H1 (cell line): ENCODE results near the gene CATSPERD. TPM values are rescaled to one million over a fixed set of nuclear protein-coding genes. Genes with fewer than 3 reads are reported as not detected.

Experiments used
- CTCF ChIA-PET: fragments of 300-600 bp; sonication (Branson Sonifier 250); formaldehyde crosslinking; loops from one replicate; lab custom pipeline; 2021; ENCODE audit not compliant: partially characterized antibody; lab: Charles Lee
- POLR2A ChIA-PET: fragments of 300-600 bp; sonication (Branson Sonifier 250); formaldehyde crosslinking; loops from one replicate; lab custom pipeline; 2021; ENCODE audit warnings: inconsistent platforms; ENCODE audit not compliant: partially characterized antibody; lab: Charles Lee
- DNase-seq, 2 experiments: peaks; one replicate each; pipeline versions ENCODE4 v3.0.0 to v3.0.0-alpha.2; 2010 to 2022; ENCODE audit warnings: low spot score in 2 of 2, low read depth in 1 of 2, mixed read lengths in 1 of 2
- FAIRE-seq: peaks from 2 replicates; lab custom pipeline; 2011; peaks lifted over from hg19 to GRCh38; lab: Jason Lieb, UNC
- H2AFZ ChIP-seq: 2 replicates; pipeline ENCODE4 v1.8.1; 2012; ENCODE audit warnings: low read length, inconsistent platforms
- H2AK5ac ChIP-seq: 2 replicates; pipeline ENCODE4 v1.6.1; 2013; ENCODE audit warnings: low read depth, low read length
- H2BK120ac ChIP-seq: replicated peaks from 2 replicates; pipeline ENCODE3; 2013; ENCODE audit warnings: low read depth, low read length, inconsistent platforms
- H2BK12ac ChIP-seq: 2 replicates; pipeline ENCODE4 v1.6.1; 2013; ENCODE audit warnings: low read depth, low read length
- H2BK15ac ChIP-seq: 2 replicates; pipeline ENCODE4 v1.6.1; 2013; ENCODE audit warnings: low read length
- H2BK20ac ChIP-seq: 2 replicates; pipeline ENCODE4 v1.6.1; 2013; ENCODE audit warnings: low read length
- H2BK5ac ChIP-seq: 2 replicates; pipeline ENCODE4 v1.6.1; 2013; ENCODE audit warnings: low read depth, low read length
- H3K14ac ChIP-seq: 2 replicates; pipeline ENCODE4 v1.6.1; 2013; ENCODE audit warnings: inconsistent platforms; ENCODE audit not compliant: insufficient read length
- H3K18ac ChIP-seq: 2 replicates; pipeline ENCODE4 v1.6.1; 2013; ENCODE audit warnings: low read length; ENCODE audit errors: extremely low read depth
- H3K23ac ChIP-seq: 2 replicates; pipeline ENCODE4 v1.6.1; 2013; ENCODE audit warnings: inconsistent platforms; ENCODE audit not compliant: insufficient read length
- H3K23me2 ChIP-seq: 2 replicates; pipeline ENCODE4 v1.6.1; 2013; ENCODE audit warnings: low read depth, low read length
- H3K27ac ChIP-seq: 2 replicates; pipeline ENCODE4 v1.6.1; 2011; ENCODE audit warnings: low read depth, low read length, inconsistent platforms
- H3K27me3 ChIP-seq, 4 experiments: replicated peaks in 1 of 4; 1 replicate in 1 of 4; 2 replicates in 3 of 4; pipeline versions ENCODE4 v1.6.1 to v1.8.1; 2011 to 2013; ENCODE audit warnings: low read length in 3 of 4, mild to moderate bottlenecking in 3 of 4, inconsistent platforms in 2 of 4, mixed read lengths in 2 of 4, moderate library complexity in 1 of 4; ENCODE audit not compliant: control insufficient read depth in 3 of 4, insufficient read depth in 3 of 4; ENCODE audit errors: extremely low read depth in 1 of 4
- H3K36me3 ChIP-seq, 4 experiments: 2 replicates each; pipeline versions ENCODE4 v1.6.1 to v1.8.1; 2011 to 2013; ENCODE audit warnings: mild to moderate bottlenecking in 4 of 4, low read length in 3 of 4, moderate library complexity in 2 of 4, control low read depth in 1 of 4, inconsistent platforms in 1 of 4; ENCODE audit not compliant: insufficient read depth in 4 of 4, control insufficient read depth in 2 of 4
- H3K4ac ChIP-seq: replicated peaks from 2 replicates; pipeline ENCODE3; 2013; ENCODE audit warnings: low read length, low read depth, mixed read lengths, inconsistent platforms; ENCODE audit not compliant: insufficient read length
- H3K4me1 ChIP-seq, 4 experiments: replicated peaks in 1 of 4; 1 replicate in 1 of 4; 2 replicates in 3 of 4; pipeline versions ENCODE4 v1.6.1 to v1.8.1; 2011 to 2013; ENCODE audit warnings: low read length in 3 of 4, inconsistent platforms in 2 of 4, mixed read lengths in 1 of 4; ENCODE audit not compliant: insufficient read depth in 4 of 4, control insufficient read depth in 3 of 4
- H3K4me2 ChIP-seq, 2 experiments: 2 replicates each; pipeline versions ENCODE4 v1.6.1 to v1.8.1; 2011 to 2013; ENCODE audit warnings: low read depth in 2 of 2, low read length in 2 of 2, control low read depth in 1 of 2, inconsistent platforms in 1 of 2, mild to moderate bottlenecking in 1 of 2; ENCODE audit not compliant: insufficient read depth in 1 of 2
- H3K4me3 ChIP-seq, 4 experiments: fragments of 200-600, 300-600 bp in 1 of 4; sonication (generic), shearing (Covaris generic), sonication (Bioruptor Twin) in 1 of 4; 2 replicates each; pipeline versions ENCODE4 v1.5.1 to v1.8.1; 2011 to 2016; ENCODE audit warnings: low read length in 4 of 4, low read depth in 3 of 4, control low read depth in 2 of 4, inconsistent platforms in 2 of 4, mild to moderate bottlenecking in 2 of 4, mixed read lengths in 1 of 4, moderate library complexity in 1 of 4; ENCODE audit not compliant: insufficient read depth in 2 of 4; ENCODE audit errors: extremely low read depth in 1 of 4
- H3K56ac ChIP-seq: replicated peaks from 2 replicates; pipeline ENCODE3; 2013; ENCODE audit warnings: low read depth, mild to moderate bottlenecking, mixed read lengths, low read length, inconsistent platforms; ENCODE audit not compliant: insufficient read length
- H3K79me1 ChIP-seq: 2 replicates; pipeline ENCODE4 v1.6.1; 2013; ENCODE audit warnings: low read depth, low read length, control low read depth
- H3K79me2 ChIP-seq, 2 experiments: 2 replicates each; pipeline versions ENCODE4 v1.6.1 to v1.8.1; 2012 to 2013; ENCODE audit warnings: low read length in 2 of 2, mild to moderate bottlenecking in 2 of 2, inconsistent platforms in 1 of 2; ENCODE audit not compliant: insufficient read depth in 2 of 2, control insufficient read depth in 1 of 2
- H3K9ac ChIP-seq, 4 experiments: replicated peaks in 1 of 4; 1 replicate in 1 of 4; 2 replicates in 3 of 4; pipeline versions ENCODE4 v1.6.1 to v1.8.1; 2011 to 2013; ENCODE audit warnings: low read depth in 3 of 4, low read length in 3 of 4, control low read depth in 2 of 4, mild to moderate bottlenecking in 2 of 4, moderate library complexity in 2 of 4, inconsistent platforms in 1 of 4; ENCODE audit errors: extremely low read depth in 1 of 4
- H3K9me3 ChIP-seq, 2 experiments: 2 replicates each; pipeline versions ENCODE4 v1.6.1 to v1.8.1; 2012 to 2013; ENCODE audit warnings: mild to moderate bottlenecking in 2 of 2, moderate library complexity in 2 of 2, control low read depth in 1 of 2, inconsistent platforms in 1 of 2, low read depth in 1 of 2, low read length in 1 of 2, mixed read lengths in 1 of 2; ENCODE audit not compliant: insufficient read depth in 2 of 2
- H4K20me1 ChIP-seq, 2 experiments: replicated peaks in 1 of 2; 2 replicates each; pipeline versions ENCODE3 to v1.8.1; 2011 to 2013; ENCODE audit warnings: inconsistent platforms in 2 of 2, low read length in 2 of 2, mild to moderate bottlenecking in 1 of 2; ENCODE audit not compliant: insufficient read depth in 2 of 2, control insufficient read depth in 1 of 2
- H4K5ac ChIP-seq: 2 replicates; pipeline ENCODE4 v1.6.1; 2013; ENCODE audit warnings: low read length, low read depth, mixed read lengths, inconsistent platforms; ENCODE audit not compliant: insufficient read length
- H4K8ac ChIP-seq: 2 replicates; pipeline ENCODE4 v1.8.0; 2013; ENCODE audit warnings: mild to moderate bottlenecking, moderate library complexity, low read length, inconsistent platforms; ENCODE audit not compliant: insufficient read depth; ENCODE audit errors: extremely low read depth
- H4K91ac ChIP-seq: replicated peaks from 2 replicates; pipeline ENCODE3; 2013; ENCODE audit warnings: low read length, mixed read lengths, inconsistent platforms; ENCODE audit not compliant: insufficient read length
- CREB1 ChIP-seq: IDR thresholded peaks from 2 replicates; pipeline ENCODE4 v1.6.1; 2012; ENCODE audit warnings: inconsistent platforms
- WGBS, 2 experiments: shearing (Covaris generic) in 1 of 2; methylation state at CpG; one replicate each; pipeline versions ENCODE4 v1.1.6 to v1.1.7; 2013 to 2015; ENCODE audit warnings: low lambda C conversion rate in 2 of 2, mixed read lengths in 2 of 2, inconsistent platforms in 1 of 2, low coverage in 1 of 2, missing lambda C conversion rate in 1 of 2; ENCODE audit not compliant: insufficient replicate concordance in 2 of 2, insufficient coverage in 1 of 2, insufficient read length in 1 of 2; ENCODE audit errors: extremely low coverage in 1 of 2, missing lambda C conversion rate in 1 of 2; 5-methylcytosine and 5-hydroxymethylcytosine counted together
- polyA plus RNA-seq, 7 experiments: library from polyadenylated mRNA; depleted of rRNA in 3 of 7; stranded (reverse) in 5 of 7; unstranded in 2 of 7; fragments of >200 nt in 5 of 7; fragments of 200-250 nt in 2 of 7; gene quantifications; 1 replicate in 5 of 7; 2 replicates in 1 of 7; 4 replicates in 1 of 7; pipeline versions ENCODE4 v1.2.1 to v1.2.3, GENCODE V29; 2011 to 2013; ENCODE audit warnings: missing spikeins in 2 of 7, mixed read lengths in 2 of 7
- total RNA-seq: library from RNA; stranded (reverse); fragmentation: NEBNext Ultra II Directional; extraction: Animal tissue kit (Norgen Biotek cat#: 25700); gene quantifications from 2 replicates; pipeline ENCODE4 v1.2.1, GENCODE V29; 2021
- TF ChIP-seq, protein P1 (sequence below): IDR thresholded peaks from 2 replicates; pipeline ENCODE4 v1.6.1; 2012; ENCODE audit warnings: inconsistent platforms
- TF ChIP-seq, protein P2 (sequence below): IDR thresholded peaks from 2 replicates; pipeline ENCODE4 v1.6.1; 2012; ENCODE audit warnings: low read length, inconsistent platforms

Gene CATSPERD
- total and polyA plus RNA-seq, 2 of the 8 experiments (the other 6 are each of a cell fraction or from before 2014, with no cell fraction given): 0.12 TPM; not detected in 1

DNA sequence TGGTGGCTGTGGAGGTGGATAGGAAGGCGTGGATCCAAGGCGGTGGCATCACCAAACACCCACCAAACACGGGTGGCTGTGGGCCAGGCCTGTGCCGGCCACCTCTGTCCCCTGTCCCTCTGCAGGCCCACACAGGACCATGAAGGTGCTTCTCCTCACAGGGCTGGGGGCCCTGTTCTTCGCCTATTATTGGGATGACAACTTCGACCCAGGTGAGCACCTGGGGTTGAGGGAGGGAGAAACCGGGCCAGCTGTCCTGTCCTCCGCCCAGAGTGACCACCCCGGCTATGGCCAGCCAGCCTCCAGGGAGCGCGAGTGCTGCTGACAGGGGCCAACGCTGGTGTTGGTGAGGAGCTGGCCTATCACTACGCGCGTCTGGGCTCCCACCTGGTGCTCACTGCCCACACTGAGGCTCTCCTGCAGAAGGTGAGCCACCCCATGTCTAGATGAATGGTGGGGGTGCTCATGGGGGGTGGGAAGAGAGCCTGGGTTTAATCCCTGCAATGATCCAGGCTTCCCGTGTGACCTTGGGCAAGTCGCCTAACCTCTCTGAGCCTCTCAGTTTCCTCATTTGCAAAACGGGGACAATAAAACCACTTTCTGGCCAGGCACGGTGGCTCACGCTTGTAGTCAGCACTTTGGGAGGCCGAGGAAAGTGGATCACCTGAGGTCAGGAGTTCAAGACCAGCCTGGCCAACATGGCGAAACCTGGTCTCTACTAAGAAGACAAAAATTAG, 35.6 kb upstream of the CATSPERD start:
- H3K9me3 ChIP-seq: no peaks in the 10 kb centered on the region
- H2BK15ac ChIP-seq: no peak overlapping the region

More for the DNA sequence above, 35.6 kb upstream of the CATSPERD start:
- ChIA-PET CTCF (interaction anchor here (0.6 kb wide), 1 partner anchor 508 kb away, joined by 4 read pairs; no protein-coding TSS in a partner anchor), POLR2A (interaction anchor here (2.8 kb wide), 1 partner anchor 11 kb away, joined by 10 read pairs; no protein-coding TSS in a partner anchor)
- Histone ChIP-seq H3K23ac (no peak overlapping the region), H2BK5ac (no peak overlapping the region), H2BK120ac (no peak overlapping the region), H3K36me3 (0 out of 8 replicates have a peak, but pooled peaks cover 0 to 2% (median 0%) of the 10 kb centered on the region in 4 experiments), H3K9ac (no peak overlapping the region), H2AFZ (no peak overlapping the region), H3K27ac (no peak overlapping the region), H2BK20ac (no peak overlapping the region), H4K8ac (no peak overlapping the region), H3K14ac (no peak overlapping the region), H3K18ac (no peak overlapping the region), H3K4me2 (no peak overlapping the region), H2BK12ac (no peak overlapping the region), H2AK5ac (no peak overlapping the region), H3K4me1 (peaks cover 0 to 13% (median 2%) of the 10 kb centered on the region in 4 experiments; a peak in 5 of 7 replicates), H3K56ac (no peak overlapping the region), H4K20me1 (peaks cover 0 to 10% of the 10 kb centered on the region in 2 experiments), H3K23me2 (peaks cover 15% of the 10 kb centered on the region; the same call in 1 of the 2 replicates), H4K5ac (no peak overlapping the region), H3K79me2 (no peaks in the 10 kb centered on the region), H3K79me1 (0 out of 2 replicates have a peak, but pooled peaks cover under 1% of the 10 kb centered on the region), H4K91ac (no peak overlapping the region), H3K4me3 (no peak overlapping the region), H3K4ac (no peak overlapping the region), H3K27me3 (no peaks in the 10 kb centered on the region)
- DNase-seq (no peak), FAIRE-seq (no peak)
- WGBS, 2 experiments: 90% methylated on average over 21 of the region's 22 CpGs; no CpG with 5 or more reads in 1 of the 2 experiments
- TF ChIP-seq, protein P1, sequence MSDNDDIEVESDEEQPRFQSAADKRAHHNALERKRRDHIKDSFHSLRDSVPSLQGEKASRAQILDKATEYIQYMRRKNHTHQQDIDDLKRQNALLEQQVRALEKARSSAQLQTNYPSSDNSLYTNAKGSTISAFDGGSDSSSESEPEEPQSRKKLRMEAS: no peak
- TF ChIP-seq, protein P2, sequence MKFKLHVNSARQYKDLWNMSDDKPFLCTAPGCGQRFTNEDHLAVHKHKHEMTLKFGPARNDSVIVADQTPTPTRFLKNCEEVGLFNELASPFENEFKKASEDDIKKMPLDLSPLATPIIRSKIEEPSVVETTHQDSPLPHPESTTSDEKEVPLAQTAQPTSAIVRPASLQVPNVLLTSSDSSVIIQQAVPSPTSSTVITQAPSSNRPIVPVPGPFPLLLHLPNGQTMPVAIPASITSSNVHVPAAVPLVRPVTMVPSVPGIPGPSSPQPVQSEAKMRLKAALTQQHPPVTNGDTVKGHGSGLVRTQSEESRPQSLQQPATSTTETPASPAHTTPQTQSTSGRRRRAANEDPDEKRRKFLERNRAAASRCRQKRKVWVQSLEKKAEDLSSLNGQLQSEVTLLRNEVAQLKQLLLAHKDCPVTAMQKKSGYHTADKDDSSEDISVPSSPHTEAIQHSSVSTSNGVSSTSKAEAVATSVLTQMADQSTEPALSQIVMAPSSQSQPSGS: no peak
- TF ChIP-seq CREB1: no peak
